ENCODE data around the gene DUSP28. TPM values are rescaled to one million over a fixed set of nuclear protein-coding genes. Genes with fewer than 3 reads are reported as not detected.

Gene DUSP28
- total RNA-seq: 10 to 100 TPM in 3 of 4 donors, 1 to 10 TPM in 1; 7.6 to 18.3 (median 13.2) TPM

GRCh38 chr2:240560084-240560479 lies at the start of gene DUSP28:
TSS of gene DUSP28 (plus strand) at chr2:240560357. CDS start at chr2:240560685, 328 bp downstream.
- intact Hi-C loops (cut with DNase I; ENCODE audit: low total_unique reads) (loop anchor here (1.0 to 5.0 kb wide), 4 partner anchors 8 to 657 kb away; partner anchors contain the start of genes CAPN10 and RNPEPL1), in situ Hi-C loops (cut with MboI; ENCODE audit: low sequenced_read_pairs in 4 of 4) (no loop called here)
- Histone ChIP-seq H3K27ac (peak within 1 kb of the TSS; percentile 97 to 100 (median 100)), H3K27me3 (no peaks in the 10 kb centered on the region), H3K4me3 (peak within 1 kb of the TSS; percentile 77 to 94 (median 88)), H3K36me3 (no peaks in the 10 kb centered on the region), H3K4me1 (peaks cover 30 to 40% of the 10 kb centered on the region in 2 donors), H3K9me3 (no peaks in the 10 kb centered on the region)
- TF ChIP-seq POLR2A (IDR thresholded peaks at IDR 0.05) (peak; percentile 94 to 97), CTCF (IDR thresholded peaks at IDR 0.05 in 4 of 5, conservative IDR thresholded peaks at IDR 0.05 in 1 of 5) (no peak)
- peak; percentile 75 to 77 for ATAC-seq
- peak; percentile 86 to 93 for DNase-seq

GRCh38 chr2:240510513-240511210 lies 49.5 kb upstream of the DUSP28 start:
- intact Hi-C loops (cut with DNase I; ENCODE audit: low total_unique reads) (no loop called here), in situ Hi-C loops (cut with MboI; ENCODE audit: low sequenced_read_pairs in 4 of 4) (loop anchor here in 3 of 4 donors (25.0 kb wide), 1 partner anchor 202 kb away; no protein-coding TSS in a partner anchor)
- ATAC-seq: no peak
- no peaks in the 10 kb centered on the region for H3K9me3 ChIP-seq
- DNase-seq: no peak
- TF ChIP-seq POLR2A (IDR thresholded peaks at IDR 0.05): no peak
- TF ChIP-seq CTCF (IDR thresholded peaks at IDR 0.05 in 4 of 5, conservative IDR thresholded peaks at IDR 0.05 in 1 of 5): no peak
- H3K4me3 ChIP-seq: no peak overlapping the region
- no peaks in the 10 kb centered on the region for H3K4me1 ChIP-seq
- H3K27ac ChIP-seq: no peak overlapping the region
- peaks cover 0 to 6% of the 10 kb centered on the region in 2 donors for H3K36me3 ChIP-seq
- no peaks in the 10 kb centered on the region for H3K27me3 ChIP-seq

- Histone ChIP-seq H3K27ac (no peak overlapping the region), H3K4me3 (no peak overlapping the region), H3K36me3 (peaks cover 0 to 6% of the 10 kb centered on the region in 2 donors), H3K27me3 (no peaks in the 10 kb centered on the region), H3K4me1 (no peaks in the 10 kb centered on the region), H3K9me3 (no peaks in the 10 kb centered on the region)
- TF ChIP-seq POLR2A (IDR thresholded peaks at IDR 0.05) (no peak), CTCF (IDR thresholded peaks at IDR 0.05 in 4 of 5, conservative IDR thresholded peaks at IDR 0.05 in 1 of 5) (no peak)
- ATAC-seq (no peak), DNase-seq (no peak)
- intact Hi-C loops (cut with DNase I; ENCODE audit: low total_unique reads) (no loop called here), in situ Hi-C loops (cut with MboI; ENCODE audit: low sequenced_read_pairs in 4 of 4) (loop anchor here in 3 of 4 donors (25.0 kb wide), 1 partner anchor 201 kb away; no protein-coding TSS in a partner anchor)
These were observed 48.6 kb upstream of the DUSP28 start for GRCh38 chr2:240511351-240512108.

GRCh38 chr2:240512109-240512485 lies 48.1 kb upstream of the DUSP28 start:
- H3K9me3 ChIP-seq: no peaks in the 10 kb centered on the region
- ATAC-seq (no peak), DNase-seq (no peak)
- no peaks in the 10 kb centered on the region for H3K27me3 ChIP-seq
- in situ Hi-C loops (cut with MboI; ENCODE audit: low sequenced_read_pairs in 4 of 4): loop anchor here in 3 of 4 donors (25.0 kb wide), 1 partner anchor 200 kb away; no protein-coding TSS in a partner anchor
- intact Hi-C loops (cut with DNase I; ENCODE audit: low total_unique reads): no loop called here
- TF ChIP-seq POLR2A (IDR thresholded peaks at IDR 0.05) (no peak), CTCF (IDR thresholded peaks at IDR 0.05 in 4 of 5, conservative IDR thresholded peaks at IDR 0.05 in 1 of 5) (no peak)
- no peak overlapping the region for H3K27ac ChIP-seq
- H3K4me1 ChIP-seq: no peaks in the 10 kb centered on the region
- H3K4me3 ChIP-seq: no peak overlapping the region
- peaks cover 0 to 6% of the 10 kb centered on the region in 2 donors for H3K36me3 ChIP-seq

All from gastrocnemius medialis (tissue), 4 donors.